ENCODE results near the gene UBL4B. TPM values are rescaled to one million over a fixed set of nuclear protein-coding genes. Genes with fewer than 3 reads are reported as not detected.

The UBL4B gene
- polyA plus RNA-seq, 2 of the 4 experiments (the other 2 are of a cell fraction) = not detected

DNA sequence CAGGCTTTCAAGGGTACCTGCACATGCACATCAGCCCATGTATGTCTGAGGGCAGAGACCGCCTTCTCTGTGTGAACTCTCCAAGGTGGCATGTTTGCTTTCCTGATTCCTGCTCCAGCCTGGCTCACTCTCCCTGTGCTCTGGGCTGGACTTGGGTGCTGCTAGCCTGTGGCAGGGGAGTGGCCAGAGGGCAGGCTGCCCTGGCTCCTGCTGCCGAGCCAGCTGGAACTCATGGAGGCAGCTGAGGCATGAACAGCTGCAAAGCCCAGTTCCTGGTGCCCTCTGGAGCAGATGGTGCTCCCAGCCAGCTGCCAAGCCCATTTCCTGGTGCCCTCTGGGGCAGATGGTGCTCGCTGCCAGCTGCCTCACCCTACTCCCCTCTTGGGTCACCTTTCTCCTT lies 7.6 kb downstream of the UBL4B start:
- CTCF ChIA-PET = interaction anchor here (0.6 kb wide), 1 partner anchor 68 kb away, joined by 3 read pairs; no protein-coding TSS in a partner anchor
- H3K4me2 ChIP-seq = no peak overlapping the region
- no CpG with 5 or more reads among the region's 3 CpGs for WGBS (ENCODE audit: missing lambda C conversion rate)
- H3K9me3 ChIP-seq = peaks cover 9% of the 10 kb centered on the region
- no peak for DNase-seq (ENCODE audit: low read depth in 1 of 2, low spot score in 1 of 2)
- no peak for ATAC-seq
- H3K4me3 ChIP-seq = no peak overlapping the region
- no peak overlapping the region for H3K27ac ChIP-seq
- TF ChIP-seq JUN (IDR thresholded peaks at IDR 0.05) = no peak
- no peak for TF ChIP-seq NPAS2 (CRISPR knock-in tag; IDR thresholded peaks at IDR 0.05; ENCODE audit: borderline replicate concordance)
- TF ChIP-seq, protein P1, sequence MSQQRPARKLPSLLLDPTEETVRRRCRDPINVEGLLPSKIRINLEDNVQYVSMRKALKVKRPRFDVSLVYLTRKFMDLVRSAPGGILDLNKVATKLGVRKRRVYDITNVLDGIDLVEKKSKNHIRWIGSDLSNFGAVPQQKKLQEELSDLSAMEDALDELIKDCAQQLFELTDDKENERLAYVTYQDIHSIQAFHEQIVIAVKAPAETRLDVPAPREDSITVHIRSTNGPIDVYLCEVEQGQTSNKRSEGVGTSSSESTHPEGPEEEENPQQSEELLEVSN (IDR thresholded peaks at IDR 0.05; ENCODE audit: borderline replicate concordance, low read depth) = no peak
- no peak for TF ChIP-seq MAFK (IDR thresholded peaks at IDR 0.05; ENCODE audit: partially characterized antibody)
- FAIRE-seq = no peak
- POLR2A ChIA-PET = no interaction called here
- no peaks in the 10 kb centered on the region for H3K4me1 ChIP-seq

DNA sequence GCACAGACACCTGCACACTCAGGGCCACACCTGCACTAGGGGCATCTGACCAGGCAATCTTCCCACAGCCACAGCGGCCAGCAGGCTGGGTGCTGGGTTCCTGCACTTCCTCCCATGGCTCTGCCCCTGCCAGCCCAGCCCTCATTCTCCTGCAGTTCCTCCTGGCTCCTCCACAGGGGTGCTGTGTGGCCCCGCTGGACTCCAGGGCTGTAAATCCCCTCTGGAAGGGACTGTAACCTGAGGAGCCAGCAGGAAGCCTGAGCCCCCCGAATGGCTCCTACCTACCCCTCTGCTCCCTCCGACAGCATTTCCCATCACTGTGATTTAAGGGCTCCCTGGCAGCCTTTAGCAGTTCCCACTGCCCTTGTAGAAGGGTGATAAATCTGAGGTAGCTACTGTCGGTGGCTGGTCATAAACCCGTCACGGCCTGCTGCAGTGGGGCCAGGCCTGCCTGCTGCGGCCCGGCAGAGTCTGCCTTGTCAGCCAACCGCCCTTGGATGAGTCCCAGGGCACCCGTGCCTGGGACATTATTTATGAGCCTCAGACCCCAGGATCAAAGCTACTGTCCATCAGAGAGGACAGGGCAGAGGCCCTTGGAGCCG lies 8.8 kb downstream of the UBL4B start:
- TF ChIP-seq, protein P2, sequence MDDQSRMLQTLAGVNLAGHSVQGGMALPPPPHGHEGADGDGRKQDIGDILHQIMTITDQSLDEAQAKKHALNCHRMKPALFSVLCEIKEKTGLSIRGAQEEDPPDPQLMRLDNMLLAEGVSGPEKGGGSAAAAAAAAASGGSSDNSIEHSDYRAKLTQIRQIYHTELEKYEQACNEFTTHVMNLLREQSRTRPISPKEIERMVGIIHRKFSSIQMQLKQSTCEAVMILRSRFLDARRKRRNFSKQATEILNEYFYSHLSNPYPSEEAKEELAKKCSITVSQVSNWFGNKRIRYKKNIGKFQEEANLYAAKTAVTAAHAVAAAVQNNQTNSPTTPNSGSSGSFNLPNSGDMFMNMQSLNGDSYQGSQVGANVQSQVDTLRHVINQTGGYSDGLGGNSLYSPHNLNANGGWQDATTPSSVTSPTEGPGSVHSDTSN (IDR thresholded peaks at IDR 0.05) = no peak
- ATAC-seq = no peak
- H3K9me3 ChIP-seq = peaks cover 9% of the 10 kb centered on the region
- FAIRE-seq = no peak
- no peak for DNase-seq (ENCODE audit: low read depth in 1 of 2, low spot score in 1 of 2)
- WGBS (ENCODE audit: missing lambda C conversion rate) = 39% methylated on average over 4 of the region's 12 CpGs
- CTCF ChIA-PET = interaction anchor here (1.2 to 1.8 kb wide), 2 partner anchors 15 to 20 kb away, joined by 4 to 5 read pairs; no protein-coding TSS in a partner anchor
- no peak overlapping the region for H3K4me2 ChIP-seq
- no peaks in the 10 kb centered on the region for H3K4me1 ChIP-seq
- H3K4me3 ChIP-seq = no peak overlapping the region
- POLR2A ChIA-PET = no interaction called here
- H3K27ac ChIP-seq = no peak overlapping the region

DNA sequence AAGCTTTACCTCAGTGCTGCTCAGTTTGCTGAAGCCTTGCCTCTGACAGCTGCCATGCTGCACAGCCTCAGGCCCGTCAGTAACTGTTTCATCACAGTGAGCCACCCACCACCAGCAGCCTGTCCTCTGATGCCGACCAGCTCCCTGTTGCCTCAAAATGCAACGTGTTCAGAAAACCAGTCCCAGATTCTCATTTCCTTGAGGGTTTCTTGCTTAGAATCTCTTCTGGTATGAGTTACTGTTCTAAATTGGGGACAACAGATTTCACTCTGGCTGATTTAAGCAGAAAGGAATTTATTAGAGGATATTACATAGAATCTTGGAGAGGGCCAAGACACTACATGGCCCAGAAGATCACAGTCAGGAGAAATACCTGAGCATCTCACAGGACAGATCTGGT lies 11.0 kb downstream of the UBL4B start:
- FAIRE-seq = no peak
- no peaks in the 10 kb centered on the region for H3K4me1 ChIP-seq
- WGBS (ENCODE audit: missing lambda C conversion rate) = 3% methylated on average over 3 of the region's 3 CpGs

More for the DNA sequence above, 11.0 kb downstream of the UBL4B start:
- H3K4me2 ChIP-seq = no peak overlapping the region
- no peak overlapping the region for H3K4me3 ChIP-seq
- TF ChIP-seq KDM5A (IDR thresholded peaks at IDR 0.05) (no peak), MAZ (IDR thresholded peaks at IDR 0.05; ENCODE audit: borderline replicate concordance, low read depth, low read length) (no peak), CBX8 (IDR thresholded peaks at IDR 0.05) (no peak), CHD2 (IDR thresholded peaks at IDR 0.05; ENCODE audit: low read length, partially characterized antibody) (no peak), SMC3 (IDR thresholded peaks at IDR 0.05) (no peak), JUNB (IDR thresholded peaks at IDR 0.05) (no peak), HDAC2 (IDR thresholded peaks at IDR 0.05) (no peak), POLR2AphosphoS2 (conservative IDR thresholded peaks at IDR 0.05; ENCODE audit: low read length) (no peak), TFCP2L1 (CRISPR knock-in tag; IDR thresholded peaks at IDR 0.05) (no peak), ZNF302 (CRISPR knock-in tag; IDR thresholded peaks at IDR 0.05) (no peak), TP53 (CRISPR knock-in tag; IDR thresholded peaks at IDR 0.05) (no peak), KDM1A (IDR thresholded peaks at IDR 0.05; ENCODE audit: low read depth) (no peak), NR3C1 (IDR thresholded peaks at IDR 0.05) (no peak), RCOR1 (IDR thresholded peaks at IDR 0.05; ENCODE audit: low read depth, low read length) (no peak), NFE2L2 (conservative IDR thresholded peaks at IDR 0.05; ENCODE audit: low read length) (no peak), FOXS1 (CRISPR knock-in tag; IDR thresholded peaks at IDR 0.05) (no peak)
- TF ChIP-seq, protein P3, sequence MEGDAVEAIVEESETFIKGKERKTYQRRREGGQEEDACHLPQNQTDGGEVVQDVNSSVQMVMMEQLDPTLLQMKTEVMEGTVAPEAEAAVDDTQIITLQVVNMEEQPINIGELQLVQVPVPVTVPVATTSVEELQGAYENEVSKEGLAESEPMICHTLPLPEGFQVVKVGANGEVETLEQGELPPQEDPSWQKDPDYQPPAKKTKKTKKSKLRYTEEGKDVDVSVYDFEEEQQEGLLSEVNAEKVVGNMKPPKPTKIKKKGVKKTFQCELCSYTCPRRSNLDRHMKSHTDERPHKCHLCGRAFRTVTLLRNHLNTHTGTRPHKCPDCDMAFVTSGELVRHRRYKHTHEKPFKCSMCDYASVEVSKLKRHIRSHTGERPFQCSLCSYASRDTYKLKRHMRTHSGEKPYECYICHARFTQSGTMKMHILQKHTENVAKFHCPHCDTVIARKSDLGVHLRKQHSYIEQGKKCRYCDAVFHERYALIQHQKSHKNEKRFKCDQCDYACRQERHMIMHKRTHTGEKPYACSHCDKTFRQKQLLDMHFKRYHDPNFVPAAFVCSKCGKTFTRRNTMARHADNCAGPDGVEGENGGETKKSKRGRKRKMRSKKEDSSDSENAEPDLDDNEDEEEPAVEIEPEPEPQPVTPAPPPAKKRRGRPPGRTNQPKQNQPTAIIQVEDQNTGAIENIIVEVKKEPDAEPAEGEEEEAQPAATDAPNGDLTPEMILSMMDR (IDR thresholded peaks at IDR 0.05) = no peak
- TF ChIP-seq, protein P4, sequence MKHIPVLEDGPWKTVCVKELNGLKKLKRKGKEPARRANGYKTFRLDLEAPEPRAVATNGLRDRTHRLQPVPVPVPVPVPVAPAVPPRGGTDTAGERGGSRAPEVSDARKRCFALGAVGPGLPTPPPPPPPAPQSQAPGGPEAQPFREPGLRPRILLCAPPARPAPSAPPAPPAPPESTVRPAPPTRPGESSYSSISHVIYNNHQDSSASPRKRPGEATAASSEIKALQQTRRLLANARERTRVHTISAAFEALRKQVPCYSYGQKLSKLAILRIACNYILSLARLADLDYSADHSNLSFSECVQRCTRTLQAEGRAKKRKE (CRISPR knock-in tag; IDR thresholded peaks at IDR 0.05; ENCODE audit: low read depth) = no peak
- TF ChIP-seq, protein P1 (IDR thresholded peaks at IDR 0.05; ENCODE audit: borderline replicate concordance, low read depth) = no peak
- H3K27ac ChIP-seq = no peak overlapping the region
- peaks cover 9% of the 10 kb centered on the region for H3K9me3 ChIP-seq
- CTCF ChIA-PET = interaction anchor here (1.7 kb wide), 1 partner anchor 20 kb away, joined by 4 read pairs; no protein-coding TSS in a partner anchor
- POLR2A ChIA-PET = no interaction called here
- DNase-seq (ENCODE audit: low read depth in 1 of 2, low spot score in 1 of 2) (no peak), ATAC-seq (no peak)
